GM23338 (cell line): ENCODE measurements around the gene TMEM208. TPM values are rescaled to one million over a fixed set of nuclear protein-coding genes. Genes with fewer than 3 reads are reported as not detected.

Experiments
- ATAC-seq: fragments of 200-7000 bp; cut with Tn5 transposase; 3 replicates; pipeline ENCODE4 v1.9.1; 2020
- DNase-seq: peaks from one replicate; pipeline ENCODE4 v3.0.0-alpha.2; 2015; ENCODE audit warnings: low spot score
- H2AFZ ChIP-seq: fragments of 200-600 bp; sonication (generic); 2 replicates; pipeline ENCODE4 v1.8.0; 2016; ENCODE audit warnings: antibody characterized with exemption, mild to moderate bottlenecking, moderate library complexity
- H3F3A ChIP-seq: fragments of 200-600 bp; sonication (generic); replicated peaks from 2 replicates; pipeline ENCODE4 v1.8.0; 2017; ENCODE audit warnings: antibody characterized with exemption, mixed run types, low read depth
- H3K27ac ChIP-seq: fragments of 200-600 bp; sonication (generic); 2 replicates; pipeline ENCODE4 v1.6.1; 2016; ENCODE audit warnings: low read depth
- H3K27me3 ChIP-seq: fragments of 200-600 bp; sonication (generic); 2 replicates; pipeline ENCODE4 v1.8.0; 2016; ENCODE audit warnings: mild to moderate bottlenecking, mixed run types, moderate library complexity; ENCODE audit not compliant: insufficient read depth
- H3K36me3 ChIP-seq: fragments of 200-600 bp; sonication (generic); 2 replicates; pipeline ENCODE4 v1.8.0; 2016; ENCODE audit warnings: mild to moderate bottlenecking; ENCODE audit not compliant: insufficient read depth
- H3K4me1 ChIP-seq: fragments of 200-600 bp; sonication (generic); 2 replicates; pipeline ENCODE4 v1.8.0; 2016; ENCODE audit warnings: mild to moderate bottlenecking, moderate library complexity; ENCODE audit not compliant: insufficient read depth
- H3K4me2 ChIP-seq: fragments of 200-600 bp; sonication (generic); 2 replicates; pipeline ENCODE4 v1.7.1; 2017; ENCODE audit warnings: mixed run types
- H3K4me3 ChIP-seq: fragments of 200-600 bp; sonication (generic); 2 replicates; pipeline ENCODE4 v1.6.1; 2016; ENCODE audit warnings: mixed run types
- H3K79me2 ChIP-seq: fragments of 200-600 bp; sonication (generic); replicated peaks from 2 replicates; pipeline ENCODE4 v1.8.0; 2017; ENCODE audit warnings: mild to moderate bottlenecking; ENCODE audit not compliant: insufficient read depth
- H3K9me2 ChIP-seq: fragments of 200-600 bp; sonication (generic); 2 replicates; pipeline ENCODE4 v1.8.0; 2017; ENCODE audit not compliant: insufficient read depth
- H4K20me1 ChIP-seq: fragments of 200-600 bp; sonication (generic); replicated peaks from 2 replicates; pipeline ENCODE4 v1.8.0; 2017; ENCODE audit warnings: mild to moderate bottlenecking; ENCODE audit not compliant: insufficient read depth
- H3K27ac Mint-ChIP-seq: 2 replicates; pipeline ENCODE4 v1.8.0; 2020; ENCODE audit warnings: inconsistent platforms, mild to moderate bottlenecking, moderate library complexity, mixed read lengths
- H3K27me3 Mint-ChIP-seq: 3 replicates; pipeline ENCODE4 v1.8.0; 2022; ENCODE audit warnings: low read depth, mild to moderate bottlenecking, moderate library complexity, mixed read lengths, inconsistent platforms; ENCODE audit not compliant: insufficient read depth, poor library complexity
- H3K36me3 Mint-ChIP-seq: 3 replicates; pipeline ENCODE4 v1.8.0; 2021; ENCODE audit warnings: low read depth, mild to moderate bottlenecking, inconsistent platforms, moderate library complexity, mixed read lengths
- H3K4me1 Mint-ChIP-seq: 3 replicates; pipeline ENCODE4 v1.8.0; 2020; ENCODE audit warnings: mild to moderate bottlenecking, inconsistent platforms, mixed read lengths
- H3K4me3 Mint-ChIP-seq: 3 replicates; pipeline ENCODE4 v1.8.0; 2021; ENCODE audit warnings: moderate library complexity, mild to moderate bottlenecking, inconsistent platforms, mixed read lengths
- H3K9me3 Mint-ChIP-seq: 3 replicates; pipeline ENCODE4 v1.8.0; 2020; ENCODE audit warnings: moderate library complexity, mild to moderate bottlenecking, inconsistent platforms, mixed read lengths
- CREB1 ChIP-seq: fragments of 250-450 bp; sonication (Bioruptor Pico); IDR thresholded peaks from 2 replicates; pipeline ENCODE4 v1.5.0; 2020; ENCODE audit warnings: low read depth, mild to moderate bottlenecking, moderate library complexity
- EZH2 ChIP-seq: fragments of 200-600 bp; sonication (generic); IDR thresholded peaks from one replicate; pipeline ENCODE4 v1.8.0; 2017; ENCODE audit warnings: antibody characterized with exemption, mild to moderate bottlenecking, low read depth; ENCODE audit not compliant: unreplicated experiment
- NANOG ChIP-seq: IDR thresholded peaks from 2 replicates; pipeline ENCODE4 v1.6.1; 2016; ENCODE audit warnings: antibody characterized with exemption, borderline replicate concordance
- STAT1 ChIP-seq: IDR thresholded peaks from one replicate; pipeline ENCODE4 v1.6.1; 2016; ENCODE audit warnings: antibody characterized with exemption; ENCODE audit not compliant: unreplicated experiment
- ZNF331 ChIP-seq: fragments of 250-450 bp; sonication (Bioruptor Pico); IDR thresholded peaks from 2 replicates; pipeline ENCODE4 v1.5.0; 2020; ENCODE audit warnings: low read depth, mild to moderate bottlenecking, moderate library complexity
- polyA plus RNA-seq: library from polyadenylated mRNA; unstranded; fragments of >200 nt; fragmentation: Nextera tagmentation; extraction: Ambion mirVana; gene quantifications from 2 replicates; pipeline ENCODE4 v1.2.1, GENCODE V29; 2016
- total RNA-seq: library from RNA; depleted of rRNA; stranded (reverse); fragments of >200 nt; shearing (Covaris generic); gene quantifications from 2 replicates; pipeline ENCODE4 v1.2.3, GENCODE V29; 2014
- TF ChIP-seq, protein P1 (sequence below): IDR thresholded peaks from one replicate; pipeline ENCODE4 v1.6.1; 2018; ENCODE audit warnings: antibody characterized with exemption; ENCODE audit not compliant: unreplicated experiment
- TF ChIP-seq, protein P2 (sequence below): fragments of 250-450 bp; sonication (Bioruptor Pico); IDR thresholded peaks from 2 replicates; pipeline ENCODE4 v1.5.0; 2020; ENCODE audit warnings: mild to moderate bottlenecking, moderate library complexity
- TF ChIP-seq, protein P3 (sequence below), 2 experiments: fragments of 200-600 bp in 1 of 2; sonication (generic) in 1 of 2; conservative IDR thresholded peaks; 2 replicates each; pipeline versions ENCODE4 v1.5.1 to v1.6.1; 2016 to 2017; ENCODE audit warnings: antibody characterized with exemption in 2 of 2, low read depth in 2 of 2, mild to moderate bottlenecking in 2 of 2, moderate library complexity in 1 of 2

Gene TMEM208
- total and polyA plus RNA-seq, 2 experiments from 2014 or later, result 23.2 to 82.3 TPM

DNA sequence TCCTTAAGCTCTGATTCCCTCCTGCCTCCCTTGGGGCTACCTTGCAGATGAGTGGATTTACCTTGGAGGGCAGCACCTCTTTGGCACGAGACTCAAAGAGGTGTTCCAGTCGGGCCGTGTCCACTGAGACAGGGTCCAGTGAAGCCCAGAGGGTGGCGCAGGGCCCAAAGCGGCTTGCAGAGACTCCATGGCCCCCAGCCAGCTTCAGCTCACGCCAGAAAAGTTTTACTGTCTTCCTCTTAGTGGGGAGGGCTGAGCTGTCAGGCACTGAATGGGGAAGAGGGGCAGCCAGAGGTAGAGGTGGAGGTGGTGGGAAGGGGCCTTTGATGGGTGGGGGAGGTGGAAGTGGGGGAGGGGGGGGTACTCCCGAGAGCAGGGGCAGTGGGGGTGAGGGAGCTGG, 6.7 kb downstream of the TMEM208 start (continued):
- TF ChIP-seq, protein P1, sequence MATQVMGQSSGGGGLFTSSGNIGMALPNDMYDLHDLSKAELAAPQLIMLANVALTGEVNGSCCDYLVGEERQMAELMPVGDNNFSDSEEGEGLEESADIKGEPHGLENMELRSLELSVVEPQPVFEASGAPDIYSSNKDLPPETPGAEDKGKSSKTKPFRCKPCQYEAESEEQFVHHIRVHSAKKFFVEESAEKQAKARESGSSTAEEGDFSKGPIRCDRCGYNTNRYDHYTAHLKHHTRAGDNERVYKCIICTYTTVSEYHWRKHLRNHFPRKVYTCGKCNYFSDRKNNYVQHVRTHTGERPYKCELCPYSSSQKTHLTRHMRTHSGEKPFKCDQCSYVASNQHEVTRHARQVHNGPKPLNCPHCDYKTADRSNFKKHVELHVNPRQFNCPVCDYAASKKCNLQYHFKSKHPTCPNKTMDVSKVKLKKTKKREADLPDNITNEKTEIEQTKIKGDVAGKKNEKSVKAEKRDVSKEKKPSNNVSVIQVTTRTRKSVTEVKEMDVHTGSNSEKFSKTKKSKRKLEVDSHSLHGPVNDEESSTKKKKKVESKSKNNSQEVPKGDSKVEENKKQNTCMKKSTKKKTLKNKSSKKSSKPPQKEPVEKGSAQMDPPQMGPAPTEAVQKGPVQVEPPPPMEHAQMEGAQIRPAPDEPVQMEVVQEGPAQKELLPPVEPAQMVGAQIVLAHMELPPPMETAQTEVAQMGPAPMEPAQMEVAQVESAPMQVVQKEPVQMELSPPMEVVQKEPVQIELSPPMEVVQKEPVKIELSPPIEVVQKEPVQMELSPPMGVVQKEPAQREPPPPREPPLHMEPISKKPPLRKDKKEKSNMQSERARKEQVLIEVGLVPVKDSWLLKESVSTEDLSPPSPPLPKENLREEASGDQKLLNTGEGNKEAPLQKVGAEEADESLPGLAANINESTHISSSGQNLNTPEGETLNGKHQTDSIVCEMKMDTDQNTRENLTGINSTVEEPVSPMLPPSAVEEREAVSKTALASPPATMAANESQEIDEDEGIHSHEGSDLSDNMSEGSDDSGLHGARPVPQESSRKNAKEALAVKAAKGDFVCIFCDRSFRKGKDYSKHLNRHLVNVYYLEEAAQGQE, result no peak
- no peak for TF ChIP-seq CREB1 (CRISPR knock-in tag)
- TF ChIP-seq, protein P2, sequence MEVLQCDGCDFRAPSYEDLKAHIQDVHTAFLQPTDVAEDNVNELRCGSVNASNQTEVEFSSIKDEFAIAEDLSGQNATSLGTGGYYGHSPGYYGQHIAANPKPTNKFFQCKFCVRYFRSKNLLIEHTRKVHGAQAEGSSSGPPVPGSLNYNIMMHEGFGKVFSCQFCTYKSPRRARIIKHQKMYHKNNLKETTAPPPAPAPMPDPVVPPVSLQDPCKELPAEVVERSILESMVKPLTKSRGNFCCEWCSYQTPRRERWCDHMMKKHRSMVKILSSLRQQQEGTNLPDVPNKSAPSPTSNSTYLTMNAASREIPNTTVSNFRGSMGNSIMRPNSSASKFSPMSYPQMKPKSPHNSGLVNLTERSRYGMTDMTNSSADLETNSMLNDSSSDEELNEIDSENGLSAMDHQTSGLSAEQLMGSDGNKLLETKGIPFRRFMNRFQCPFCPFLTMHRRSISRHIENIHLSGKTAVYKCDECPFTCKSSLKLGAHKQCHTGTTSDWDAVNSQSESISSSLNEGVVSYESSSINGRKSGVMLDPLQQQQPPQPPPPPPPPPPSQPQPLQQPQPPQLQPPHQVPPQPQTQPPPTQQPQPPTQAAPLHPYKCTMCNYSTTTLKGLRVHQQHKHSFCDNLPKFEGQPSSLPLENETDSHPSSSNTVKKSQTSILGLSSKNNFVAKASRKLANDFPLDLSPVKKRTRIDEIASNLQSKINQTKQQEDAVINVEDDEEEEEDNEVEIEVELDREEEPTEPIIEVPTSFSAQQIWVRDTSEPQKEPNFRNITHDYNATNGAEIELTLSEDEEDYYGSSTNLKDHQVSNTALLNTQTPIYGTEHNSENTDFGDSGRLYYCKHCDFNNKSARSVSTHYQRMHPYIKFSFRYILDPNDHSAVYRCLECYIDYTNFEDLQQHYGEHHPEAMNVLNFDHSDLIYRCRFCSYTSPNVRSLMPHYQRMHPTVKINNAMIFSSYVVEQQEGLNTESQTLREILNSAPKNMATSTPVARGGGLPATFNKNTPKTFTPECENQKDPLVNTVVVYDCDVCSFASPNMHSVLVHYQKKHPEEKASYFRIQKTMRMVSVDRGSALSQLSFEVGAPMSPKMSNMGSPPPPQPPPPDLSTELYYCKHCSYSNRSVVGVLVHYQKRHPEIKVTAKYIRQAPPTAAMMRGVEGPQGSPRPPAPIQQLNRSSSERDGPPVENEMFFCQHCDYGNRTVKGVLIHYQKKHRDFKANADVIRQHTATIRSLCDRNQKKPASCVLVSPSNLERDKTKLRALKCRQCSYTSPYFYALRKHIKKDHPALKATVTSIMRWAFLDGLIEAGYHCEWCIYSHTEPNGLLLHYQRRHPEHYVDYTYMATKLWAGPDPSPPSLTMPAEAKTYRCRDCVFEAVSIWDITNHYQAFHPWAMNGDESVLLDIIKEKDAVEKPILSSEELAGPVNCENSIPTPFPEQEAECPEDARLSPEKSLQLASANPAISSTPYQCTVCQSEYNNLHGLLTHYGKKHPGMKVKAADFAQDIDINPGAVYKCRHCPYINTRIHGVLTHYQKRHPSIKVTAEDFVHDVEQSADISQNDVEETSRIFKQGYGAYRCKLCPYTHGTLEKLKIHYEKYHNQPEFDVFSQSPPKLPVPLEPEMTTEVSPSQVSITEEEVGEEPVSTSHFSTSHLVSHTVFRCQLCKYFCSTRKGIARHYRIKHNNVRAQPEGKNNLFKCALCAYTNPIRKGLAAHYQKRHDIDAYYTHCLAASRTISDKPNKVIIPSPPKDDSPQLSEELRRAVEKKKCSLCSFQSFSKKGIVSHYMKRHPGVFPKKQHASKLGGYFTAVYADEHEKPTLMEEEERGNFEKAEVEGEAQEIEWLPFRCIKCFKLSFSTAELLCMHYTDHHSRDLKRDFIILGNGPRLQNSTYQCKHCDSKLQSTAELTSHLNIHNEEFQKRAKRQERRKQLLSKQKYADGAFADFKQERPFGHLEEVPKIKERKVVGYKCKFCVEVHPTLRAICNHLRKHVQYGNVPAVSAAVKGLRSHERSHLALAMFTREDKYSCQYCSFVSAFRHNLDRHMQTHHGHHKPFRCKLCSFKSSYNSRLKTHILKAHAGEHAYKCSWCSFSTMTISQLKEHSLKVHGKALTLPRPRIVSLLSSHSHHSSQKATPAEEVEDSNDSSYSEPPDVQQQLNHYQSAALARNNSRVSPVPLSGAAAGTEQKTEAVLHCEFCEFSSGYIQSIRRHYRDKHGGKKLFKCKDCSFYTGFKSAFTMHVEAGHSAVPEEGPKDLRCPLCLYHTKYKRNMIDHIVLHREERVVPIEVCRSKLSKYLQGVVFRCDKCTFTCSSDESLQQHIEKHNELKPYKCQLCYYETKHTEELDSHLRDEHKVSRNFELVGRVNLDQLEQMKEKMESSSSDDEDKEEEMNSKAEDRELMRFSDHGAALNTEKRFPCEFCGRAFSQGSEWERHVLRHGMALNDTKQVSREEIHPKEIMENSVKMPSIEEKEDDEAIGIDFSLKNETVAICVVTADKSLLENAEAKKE (CRISPR knock-in tag), result no peak
- no peak for TF ChIP-seq EZH2
- TF ChIP-seq NANOG, result no peak

DNA sequence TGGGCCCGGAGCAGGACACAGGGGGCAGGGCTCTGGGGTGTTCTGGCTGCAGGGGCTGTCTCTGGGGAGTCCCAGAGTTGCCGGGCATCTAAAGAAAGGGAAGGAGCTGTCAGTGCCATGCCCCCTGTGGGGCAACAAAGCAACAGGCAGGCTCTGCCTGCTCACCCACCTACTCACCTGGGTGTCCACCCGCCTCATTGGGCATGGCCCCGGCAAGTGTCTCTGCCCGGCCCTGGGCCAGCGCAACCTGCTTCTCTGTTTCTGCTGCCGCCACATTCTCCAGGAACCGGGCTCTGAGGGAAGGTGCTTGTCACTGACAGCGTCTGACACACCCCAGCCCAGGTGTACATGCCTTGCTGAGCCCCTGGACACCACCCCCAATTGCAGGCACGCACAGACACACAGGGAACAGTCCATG, 7.3 kb downstream of the TMEM208 start:
- Histone ChIP-seq H3K79me2 (no peaks in the 10 kb centered on the region), H3K4me2 (no peak overlapping the region), H3K36me3 (peaks cover 6% of the 10 kb centered on the region; the same call in 1 of the 2 replicates), H3K27ac (no peak overlapping the region), H3K4me3 (no peak overlapping the region), H3F3A (0 out of 2 replicates have a peak, but pooled peaks cover 9% of the 10 kb centered on the region), H4K20me1 (no peaks in the 10 kb centered on the region; the same call in 1 of the 2 replicates), H3K4me1 (no peaks in the 10 kb centered on the region), H2AFZ (no peak overlapping the region), H3K9me2 (no peaks in the 10 kb centered on the region), H3K27me3 (no peaks in the 10 kb centered on the region)
- Mint-ChIP-seq H3K27ac (peak overlapping the region; percentile 62; the same call in 1 of the 2 replicates), H3K4me3 (no peak overlapping the region), H3K27me3 (peaks cover 8% of the 10 kb centered on the region), H3K36me3 (peaks cover 70% of the 10 kb centered on the region), H3K4me1 (peaks cover 13% of the 10 kb centered on the region; the same call in 2 of the 3 replicates), H3K9me3 (no peaks in the 10 kb centered on the region; the same call in 2 of the 3 replicates)
- ATAC-seq (no peak), DNase-seq (no peak)
- TF ChIP-seq, protein P3, sequence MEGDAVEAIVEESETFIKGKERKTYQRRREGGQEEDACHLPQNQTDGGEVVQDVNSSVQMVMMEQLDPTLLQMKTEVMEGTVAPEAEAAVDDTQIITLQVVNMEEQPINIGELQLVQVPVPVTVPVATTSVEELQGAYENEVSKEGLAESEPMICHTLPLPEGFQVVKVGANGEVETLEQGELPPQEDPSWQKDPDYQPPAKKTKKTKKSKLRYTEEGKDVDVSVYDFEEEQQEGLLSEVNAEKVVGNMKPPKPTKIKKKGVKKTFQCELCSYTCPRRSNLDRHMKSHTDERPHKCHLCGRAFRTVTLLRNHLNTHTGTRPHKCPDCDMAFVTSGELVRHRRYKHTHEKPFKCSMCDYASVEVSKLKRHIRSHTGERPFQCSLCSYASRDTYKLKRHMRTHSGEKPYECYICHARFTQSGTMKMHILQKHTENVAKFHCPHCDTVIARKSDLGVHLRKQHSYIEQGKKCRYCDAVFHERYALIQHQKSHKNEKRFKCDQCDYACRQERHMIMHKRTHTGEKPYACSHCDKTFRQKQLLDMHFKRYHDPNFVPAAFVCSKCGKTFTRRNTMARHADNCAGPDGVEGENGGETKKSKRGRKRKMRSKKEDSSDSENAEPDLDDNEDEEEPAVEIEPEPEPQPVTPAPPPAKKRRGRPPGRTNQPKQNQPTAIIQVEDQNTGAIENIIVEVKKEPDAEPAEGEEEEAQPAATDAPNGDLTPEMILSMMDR (conservative IDR thresholded peaks at IDR 0.05; ENCODE audit: low read depth in 2 of 2), result no peak
- TF ChIP-seq STAT1 (no peak), ZNF331 (CRISPR knock-in tag) (no peak)
